ENCODE measurements around the gene MEGF11. TPM values are rescaled to one million over a fixed set of nuclear protein-coding genes. Genes with fewer than 3 reads are reported as not detected.
A peak's percentile ranks its signal among the peaks of the same experiment; 100 is the strongest.

The MEGF11 gene
- total RNA-seq, 1 donor from 2014 or later: not detected

GRCh38 chr15:66219339-66219738 is 34.2 kb downstream of the MEGF11 start:
- no peak for DNase-seq (ENCODE audit: low spot score)

- no peak for DNase-seq (ENCODE audit: low spot score)
Observed at GRCh38 chr15:66216806-66217205, 36.7 kb downstream of the MEGF11 start.

DNA sequence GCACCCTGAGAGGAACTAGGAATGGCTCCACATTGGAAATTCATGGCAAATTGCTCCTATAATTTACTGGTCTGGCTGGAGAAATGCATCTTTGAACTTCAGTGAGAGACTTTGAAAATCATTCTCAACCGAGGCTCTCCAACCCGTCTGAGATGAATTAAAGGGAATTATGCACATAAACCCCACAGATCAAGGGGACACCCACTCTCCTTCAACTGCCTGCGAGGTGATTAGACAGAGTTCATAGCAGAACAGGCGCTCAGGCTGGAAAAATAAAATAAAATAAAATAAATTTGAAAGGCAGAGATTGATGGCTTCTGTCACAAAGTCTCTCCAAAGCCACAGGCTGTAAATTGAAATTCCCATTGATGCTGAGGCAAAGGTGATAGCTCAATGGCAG is 37.7 kb downstream of the MEGF11 start:
- DNase-seq (ENCODE audit: low spot score): no peak

DNA sequence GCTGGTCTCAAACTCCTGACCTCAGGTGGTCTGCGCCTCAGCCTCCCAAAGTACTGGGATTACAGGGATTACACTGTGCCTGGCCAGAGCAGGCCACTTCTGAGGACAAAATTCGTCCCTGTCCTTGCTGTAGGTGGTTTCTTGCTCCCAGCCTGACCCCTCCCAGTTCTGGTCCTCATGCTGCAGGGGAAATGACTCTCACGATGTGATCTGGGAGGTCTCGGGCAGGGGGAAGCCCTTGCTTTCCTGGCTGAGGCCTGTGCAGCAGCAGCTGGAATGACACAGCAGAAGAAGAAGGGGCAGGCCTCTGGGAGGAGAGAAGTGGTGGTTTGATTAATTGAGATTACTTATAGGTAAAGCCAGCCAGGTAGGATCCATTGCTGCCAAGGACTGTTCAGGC is 39.3 kb downstream of the MEGF11 start:
- no peak for DNase-seq (ENCODE audit: low spot score)

GRCh38 chr15:66212563-66212921 is 41.0 kb downstream of the MEGF11 start:
- no peak for DNase-seq (ENCODE audit: low spot score)

DNA sequence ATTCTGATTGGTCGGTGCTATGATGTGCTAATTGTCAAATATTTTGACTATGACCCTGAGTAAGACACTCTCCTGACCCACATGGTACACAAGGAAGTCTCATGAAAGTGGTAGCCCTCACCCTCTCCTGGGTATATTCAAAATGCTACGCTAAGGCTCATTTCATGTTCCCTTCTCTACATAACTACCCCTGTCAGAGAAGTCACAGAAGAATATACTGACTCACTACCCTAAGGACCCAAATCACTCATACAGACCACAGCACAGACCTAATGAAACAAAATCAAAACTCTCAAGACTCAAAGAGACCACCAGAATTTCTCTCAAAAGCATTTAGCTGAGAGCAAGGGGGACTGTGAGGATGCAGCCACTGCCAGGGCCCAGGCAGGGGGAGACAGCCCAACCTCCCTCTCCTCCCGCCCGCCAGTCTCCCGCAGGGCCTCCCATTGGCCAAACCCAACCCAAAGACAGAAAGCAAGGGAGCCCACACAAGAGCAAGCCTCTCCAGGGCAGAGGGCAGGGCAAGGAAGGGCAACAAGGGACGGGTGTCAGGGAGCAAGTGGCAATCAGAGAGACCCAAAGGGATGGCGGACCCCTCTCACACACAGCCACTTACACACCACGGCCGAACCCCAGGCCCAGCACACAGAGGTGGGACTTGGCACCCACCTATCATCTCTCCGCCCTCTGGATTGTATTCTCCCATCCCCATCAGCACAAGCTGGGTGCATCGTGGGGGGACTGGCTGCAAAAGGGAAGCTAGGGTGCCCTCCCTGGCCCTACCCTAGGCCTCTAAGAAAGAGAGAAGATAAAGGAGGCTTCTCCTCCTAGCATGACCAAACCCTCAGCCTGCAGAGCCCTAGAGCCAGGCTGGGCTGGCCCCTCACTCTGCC is 41.6 kb downstream of the MEGF11 start:
- DNase-seq (ENCODE audit: low spot score): no peak

DNA sequence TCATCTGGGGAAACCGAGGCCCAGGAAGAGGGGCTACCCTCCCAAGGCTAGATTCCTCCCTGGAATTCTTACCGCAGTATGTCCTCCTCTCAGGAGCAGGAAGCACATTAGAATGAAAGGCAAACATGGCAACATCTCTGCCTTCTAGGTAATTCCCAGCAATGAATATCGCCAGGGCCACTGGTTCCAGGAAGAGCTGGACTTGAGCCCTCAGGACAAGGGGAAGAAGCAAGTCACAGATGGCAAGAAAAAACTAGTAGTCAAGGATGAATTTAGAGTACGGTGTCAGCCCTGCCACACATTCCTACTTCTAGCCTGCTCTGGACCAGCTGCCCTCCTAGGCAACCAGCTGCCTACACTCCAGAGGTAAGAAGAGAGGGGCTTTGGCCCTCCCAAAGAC is 42.9 kb downstream of the MEGF11 start:
- DNase-seq (ENCODE audit: low spot score): no peak

GRCh38 chr15:66198757-66199156 is 54.8 kb downstream of the MEGF11 start:
- DNase-seq (ENCODE audit: low spot score): peak; percentile 51

GRCh38 chr15:66196602-66197001 is 56.9 kb downstream of the MEGF11 start:
- DNase-seq (ENCODE audit: low spot score): no peak

- peak; percentile 69 for DNase-seq (ENCODE audit: low spot score)
Observed at GRCh38 chr15:66195621-66196230, 57.8 kb downstream of the MEGF11 start.

GRCh38 chr15:66193066-66193465 is 60.5 kb downstream of the MEGF11 start:
- DNase-seq (ENCODE audit: low spot score): no peak

DNA sequence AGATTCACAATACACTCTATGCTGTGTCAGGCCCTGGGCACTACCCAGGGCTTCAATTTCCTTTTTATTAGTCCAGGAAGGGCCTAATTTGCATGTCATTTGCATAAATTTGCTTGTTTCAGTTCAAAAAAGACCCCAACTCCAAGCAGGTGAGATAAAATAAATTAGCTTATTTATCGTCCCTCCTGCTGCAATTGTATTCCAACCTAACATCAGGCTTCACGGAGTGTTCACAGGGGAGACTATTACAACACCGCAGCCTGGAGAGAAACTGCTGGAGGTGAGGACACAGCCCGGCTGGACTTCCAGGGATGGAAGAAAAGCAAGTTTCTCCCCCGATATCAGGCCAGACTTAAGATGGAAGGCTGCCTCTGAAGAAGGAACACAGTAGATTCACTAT is 62.8 kb downstream of the MEGF11 start:
- DNase-seq (ENCODE audit: low spot score): no peak

GRCh38 chr15:66189291-66189690 is 64.3 kb downstream of the MEGF11 start:
- DNase-seq (ENCODE audit: low spot score): peak; percentile 65

DNA sequence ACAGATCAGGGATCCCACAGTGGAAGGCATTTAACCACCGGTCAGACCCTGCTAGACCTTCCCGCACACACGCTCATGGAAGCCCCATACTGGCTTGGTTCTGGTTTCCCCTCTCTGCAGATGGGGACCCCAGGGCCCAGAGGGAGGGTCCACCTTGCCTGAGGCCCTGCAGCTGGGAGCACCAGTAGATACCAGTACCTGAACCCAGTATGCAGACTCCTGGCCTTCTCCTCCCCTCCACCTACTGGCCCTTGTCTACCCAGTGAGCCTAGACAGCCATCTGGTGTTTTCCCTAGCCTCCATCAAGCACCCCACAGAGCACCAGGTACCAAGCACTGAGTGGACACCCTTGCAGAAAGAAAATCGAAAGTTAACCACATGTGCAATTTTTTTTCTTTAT is 65.1 kb downstream of the MEGF11 start:
- DNase-seq (ENCODE audit: low spot score): peak; percentile 51

GRCh38 chr15:66187271-66187670 is 66.3 kb downstream of the MEGF11 start:
- DNase-seq (ENCODE audit: low spot score): peak; percentile 51

DNA sequence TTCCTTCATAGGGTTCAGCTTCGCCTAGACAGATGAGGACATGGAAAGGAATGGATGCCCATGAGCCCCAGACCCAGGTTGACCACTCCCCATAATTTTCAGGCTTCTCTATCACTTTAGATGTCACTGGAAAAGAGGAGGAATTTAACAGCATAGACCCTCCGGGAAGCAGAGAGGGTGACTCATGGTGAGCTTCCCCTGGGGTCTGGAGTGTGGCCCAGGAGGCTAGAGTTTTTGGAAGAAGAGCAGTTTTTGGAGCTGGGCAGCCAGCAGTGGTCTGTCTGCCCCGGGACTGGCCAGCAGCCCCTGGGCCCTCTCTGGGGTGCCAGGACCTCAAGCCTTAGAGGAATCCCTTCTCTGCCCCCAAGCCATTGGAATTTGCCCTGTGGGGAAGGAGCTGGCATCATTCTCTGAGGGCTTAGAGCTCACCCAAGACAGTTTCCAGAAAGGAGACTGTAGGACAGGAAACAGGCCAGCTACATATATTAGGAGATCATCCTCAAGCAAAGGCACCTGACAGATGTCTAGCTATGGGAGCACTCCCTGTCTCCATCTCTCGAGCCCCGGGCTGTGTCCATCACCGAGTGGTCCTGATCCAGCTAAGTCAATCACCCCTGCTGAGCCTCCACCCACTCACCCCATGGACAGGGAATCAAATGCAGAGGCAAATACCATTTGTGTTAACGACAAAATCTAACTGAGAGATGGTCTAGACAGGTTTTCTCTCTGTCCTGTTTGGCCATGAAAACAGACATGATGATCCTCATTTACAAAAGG is 67.3 kb downstream of the MEGF11 start:
- peak; percentile 51 for DNase-seq (ENCODE audit: low spot score)

DNA sequence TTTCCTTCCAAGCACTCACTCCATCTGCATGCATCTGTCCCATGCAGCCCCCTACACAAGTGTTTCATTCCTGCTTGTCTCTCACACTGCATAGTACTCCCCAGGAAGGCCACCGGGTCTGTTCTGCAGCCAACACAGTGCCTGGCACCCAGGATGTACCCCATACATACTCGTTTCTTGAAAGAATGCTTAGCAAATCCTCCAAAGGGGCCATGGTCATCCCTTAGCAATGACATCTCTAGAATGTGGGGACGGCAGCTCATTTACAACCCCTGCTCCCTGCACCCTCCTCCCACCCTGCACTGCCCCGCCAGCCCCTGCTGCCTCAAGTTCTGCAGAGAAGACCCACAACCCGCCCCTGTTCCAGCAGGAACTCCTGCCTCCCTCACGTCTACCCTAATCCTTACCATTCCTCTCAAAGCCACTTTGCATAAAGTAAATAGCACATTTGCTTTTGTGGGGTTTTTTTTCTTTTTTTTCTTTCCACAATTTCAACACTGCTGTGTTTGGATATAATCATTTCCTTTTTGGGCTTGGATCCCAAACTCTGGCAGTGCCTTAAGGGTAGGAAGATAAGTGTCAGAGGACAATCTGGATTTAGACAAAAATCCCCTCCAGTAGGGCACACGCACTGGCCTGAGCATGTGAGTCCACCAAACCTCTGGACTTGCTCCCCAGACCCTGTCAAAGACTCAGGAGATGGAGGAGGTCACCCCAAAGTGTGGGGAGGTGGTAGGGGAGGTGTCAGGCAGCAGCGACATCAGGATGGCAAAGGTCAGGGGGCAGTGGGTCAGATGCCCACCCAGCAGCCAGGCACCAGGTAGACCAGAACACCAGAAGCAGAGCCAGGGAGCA is 68.4 kb downstream of the MEGF11 start:
- peak; percentile 59 for DNase-seq (ENCODE audit: low spot score)

GRCh38 chr15:66184492-66184891 is 69.1 kb downstream of the MEGF11 start:
- DNase-seq (ENCODE audit: low spot score): peak; percentile 35

DNA sequence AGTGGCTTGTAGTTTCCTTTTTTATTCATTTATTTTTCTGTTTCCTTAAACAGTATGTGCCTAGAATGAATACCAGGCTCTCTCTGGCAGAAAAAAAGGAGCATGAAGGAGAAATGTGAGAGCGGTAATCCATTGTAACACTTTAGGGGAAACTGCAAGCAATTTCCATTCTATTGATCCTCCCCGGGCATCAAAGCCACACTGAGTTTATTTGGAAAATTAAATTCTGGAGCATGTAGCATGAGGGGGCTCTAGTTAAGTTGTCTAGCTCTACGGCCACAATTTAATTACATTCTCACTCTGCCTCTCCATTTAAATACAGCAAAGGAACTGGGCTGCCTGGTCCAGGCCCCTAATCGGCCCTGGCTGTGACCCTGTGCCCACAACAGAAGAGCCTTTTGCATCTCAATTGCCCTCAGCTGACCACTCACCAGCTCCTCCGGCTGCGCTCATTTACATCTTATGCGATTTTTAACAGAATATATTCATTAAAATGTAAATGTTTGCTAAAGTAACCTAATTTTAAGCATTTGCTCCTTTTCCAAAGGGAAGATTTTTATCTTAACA is 72.9 kb downstream of the MEGF11 start:
- no peak for DNase-seq (ENCODE audit: low spot score)

DNA sequence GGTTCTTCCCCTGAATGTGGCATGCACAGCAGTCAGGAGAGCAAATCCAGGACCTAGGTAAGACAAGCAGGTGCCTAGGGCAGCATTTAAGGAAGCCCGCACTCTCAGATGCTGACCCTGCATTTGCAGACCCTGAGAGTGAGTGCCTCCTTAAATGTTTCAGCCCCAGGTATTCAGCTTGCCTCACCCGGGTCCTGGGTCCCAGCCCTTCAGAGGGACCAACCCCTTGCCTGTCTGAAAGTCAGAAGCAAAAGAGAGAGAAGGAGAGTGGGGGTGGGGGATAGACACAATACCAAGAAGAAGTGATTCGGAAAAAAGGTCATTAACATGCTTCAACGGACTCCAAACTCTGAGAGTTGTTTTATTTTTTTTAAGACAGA is 75.0 kb downstream of the MEGF11 start:
- no peak for DNase-seq (ENCODE audit: low spot score)

Data from mesenteric fat pad (tissue), 1 donor.